NCI-H82 treated with DMSO at 0.1 percent for 48 hours (cell line): ENCODE results near the gene SERPINH1.

Experiments
- DNase-seq: peaks from one replicate; lab custom pipeline; 2025; ENCODE audit not compliant: unreplicated experiment; lab: John Stamatoyannopoulos, UW

The SERPINH1 gene

GRCh38 chr11:75562048-75562835 lies at the start of gene SERPINH1:
Gene SERPINH1 (plus strand): TSS chr11:75562253. CDS start chr11:75566350, 4,097 bp downstream.
- no peak for DNase-seq

- no peak for DNase-seq
These were observed 48.8 kb upstream of the SERPINH1 start for GRCh38 chr11:75513250-75513649.

GRCh38 chr11:75514596-75514995 lies 47.5 kb upstream of the SERPINH1 start:
- DNase-seq: no peak

- no peak for DNase-seq
These were observed 45.9 kb upstream of the SERPINH1 start for GRCh38 chr11:75516140-75516539.

GRCh38 chr11:75516886-75517285 lies 45.2 kb upstream of the SERPINH1 start:
- DNase-seq: no peak

GRCh38 chr11:75518204-75518549 lies 43.9 kb upstream of the SERPINH1 start:
- DNase-seq: no peak

GRCh38 chr11:75518771-75519653 lies 43.0 kb upstream of the SERPINH1 start:
- no peak for DNase-seq

- DNase-seq: no peak
These were observed 41.4 kb upstream of the SERPINH1 start for GRCh38 chr11:75520688-75521087.

- DNase-seq: no peak
These were observed 39.6 kb upstream of the SERPINH1 start for GRCh38 chr11:75522286-75523044.

- no peak for DNase-seq
These were observed 38.9 kb upstream of the SERPINH1 start for GRCh38 chr11:75523189-75523588.

- DNase-seq: no peak
These were observed 38.0 kb upstream of the SERPINH1 start for GRCh38 chr11:75523811-75524664.

- no peak for DNase-seq
These were observed 37.2 kb upstream of the SERPINH1 start for GRCh38 chr11:75524665-75525432.

- DNase-seq: peak; percentile 66
These were observed 36.4 kb upstream of the SERPINH1 start, which contains the start of gene GDPD5 for GRCh38 chr11:75525433-75526191. Gene GDPD5 (minus strand): TSS chr11:75525941. CDS start chr11:75477735, 48,206 bp downstream.

GRCh38 chr11:75526192-75526541 lies 35.9 kb upstream of the SERPINH1 start:
- DNase-seq: no peak

- DNase-seq: no peak
These were observed 34.9 kb upstream of the SERPINH1 start for GRCh38 chr11:75527130-75527529.

- no peak for DNase-seq
These were observed 33.9 kb upstream of the SERPINH1 start for GRCh38 chr11:75527938-75528735.

- no peak for DNase-seq
These were observed 31.5 kb upstream of the SERPINH1 start for GRCh38 chr11:75530577-75530976.

GRCh38 chr11:75531325-75531724 lies 30.7 kb upstream of the SERPINH1 start:
- no peak for DNase-seq
